Measurements from ENCODE around the gene LDLRAP1.

LDLRAP1 gene

GRCh38 chr1:25566730-25567341 is 23.4 kb downstream of the LDLRAP1 start:
- Histone ChIP-seq H3K4me3 (ENCODE audit: low read length) (no peak overlapping the region), H3K79me2 (ENCODE audit: low read length) (no peaks in the 10 kb centered on the region), H3K27me3 (ENCODE audit: low read depth, low read length) (no peaks in the 10 kb centered on the region), H3K4me1 (ENCODE audit: low read length) (peaks cover 12% of the 10 kb centered on the region), H3K36me3 (replicated peaks; ENCODE audit: low read depth, low read length) (no peaks in the 10 kb centered on the region), H2AFZ (ENCODE audit: low read depth, low read length) (no peak overlapping the region), H4K20me1 (ENCODE audit: insufficient read depth, low read length) (no peaks in the 10 kb centered on the region), H3K9ac (ENCODE audit: low read length) (no peak overlapping the region), H3K9me3 (ENCODE audit: insufficient read depth, low read length) (no peaks in the 10 kb centered on the region), H3K4me2 (ENCODE audit: low read length) (no peak overlapping the region), H3K27ac (ENCODE audit: low read length) (no peak overlapping the region)
- TF ChIP-seq EZH2phosphoT487 (IDR thresholded peaks at IDR 0.05; ENCODE audit: low read depth) = no peak
- peak; percentile 33; the same call in 1 of the 2 replicates for TF ChIP-seq CTCF (IDR thresholded peaks at IDR 0.05; ENCODE audit: low read depth, low read length)

GRCh38 chr1:25567710-25568089 is 24.3 kb downstream of the LDLRAP1 start:
- H3K79me2 ChIP-seq (ENCODE audit: low read length) = no peaks in the 10 kb centered on the region
- no peaks in the 10 kb centered on the region for H3K9me3 ChIP-seq (ENCODE audit: insufficient read depth, low read length)
- no peak overlapping the region for H2AFZ ChIP-seq (ENCODE audit: low read depth, low read length)
- no peak overlapping the region for H3K4me3 ChIP-seq (ENCODE audit: low read length)
- H4K20me1 ChIP-seq (ENCODE audit: insufficient read depth, low read length) = no peaks in the 10 kb centered on the region
- peaks cover 7% of the 10 kb centered on the region for H3K4me1 ChIP-seq (ENCODE audit: low read length)
- H3K36me3 ChIP-seq (replicated peaks; ENCODE audit: low read depth, low read length) = no peaks in the 10 kb centered on the region
- no peaks in the 10 kb centered on the region for H3K27me3 ChIP-seq (ENCODE audit: low read depth, low read length)
- H3K4me2 ChIP-seq (ENCODE audit: low read length) = no peak overlapping the region
- TF ChIP-seq EZH2phosphoT487 (IDR thresholded peaks at IDR 0.05; ENCODE audit: low read depth) (no peak), CTCF (IDR thresholded peaks at IDR 0.05; ENCODE audit: low read depth, low read length) (no peak)
- no peak overlapping the region for H3K9ac ChIP-seq (ENCODE audit: low read length)
- no peak overlapping the region for H3K27ac ChIP-seq (ENCODE audit: low read length)

GRCh38 chr1:25568090-25568833 is 24.9 kb downstream of the LDLRAP1 start:
- H4K20me1 ChIP-seq (ENCODE audit: insufficient read depth, low read length) = no peaks in the 10 kb centered on the region
- H3K4me2 ChIP-seq (ENCODE audit: low read length) = no peak overlapping the region
- no peaks in the 10 kb centered on the region for H3K79me2 ChIP-seq (ENCODE audit: low read length)
- H3K4me3 ChIP-seq (ENCODE audit: low read length) = no peak overlapping the region
- TF ChIP-seq CTCF (IDR thresholded peaks at IDR 0.05; ENCODE audit: low read depth, low read length) (no peak), EZH2phosphoT487 (IDR thresholded peaks at IDR 0.05; ENCODE audit: low read depth) (no peak)
- no peaks in the 10 kb centered on the region for H3K9me3 ChIP-seq (ENCODE audit: insufficient read depth, low read length)
- H3K27ac ChIP-seq (ENCODE audit: low read length) = no peak overlapping the region
- H3K9ac ChIP-seq (ENCODE audit: low read length) = no peak overlapping the region
- H3K36me3 ChIP-seq (replicated peaks; ENCODE audit: low read depth, low read length) = no peaks in the 10 kb centered on the region
- H3K27me3 ChIP-seq (ENCODE audit: low read depth, low read length) = no peaks in the 10 kb centered on the region
- no peak overlapping the region for H2AFZ ChIP-seq (ENCODE audit: low read depth, low read length)
- peaks cover 4% of the 10 kb centered on the region for H3K4me1 ChIP-seq (ENCODE audit: low read length)

- H4K20me1 ChIP-seq (ENCODE audit: insufficient read depth, low read length) = no peaks in the 10 kb centered on the region
- TF ChIP-seq CTCF (IDR thresholded peaks at IDR 0.05; ENCODE audit: low read depth, low read length) = no peak
- TF ChIP-seq EZH2phosphoT487 (IDR thresholded peaks at IDR 0.05; ENCODE audit: low read depth) = no peak
- no peak overlapping the region for H3K4me3 ChIP-seq (ENCODE audit: low read length)
- peaks cover 4% of the 10 kb centered on the region for H3K4me1 ChIP-seq (ENCODE audit: low read length)
- no peaks in the 10 kb centered on the region for H3K36me3 ChIP-seq (replicated peaks; ENCODE audit: low read depth, low read length)
- H3K9me3 ChIP-seq (ENCODE audit: insufficient read depth, low read length) = no peaks in the 10 kb centered on the region
- no peak overlapping the region for H3K9ac ChIP-seq (ENCODE audit: low read length)
- no peak overlapping the region for H3K4me2 ChIP-seq (ENCODE audit: low read length)
- H3K27ac ChIP-seq (ENCODE audit: low read length) = no peak overlapping the region
- no peak overlapping the region for H2AFZ ChIP-seq (ENCODE audit: low read depth, low read length)
- H3K79me2 ChIP-seq (ENCODE audit: low read length) = no peaks in the 10 kb centered on the region
- no peaks in the 10 kb centered on the region for H3K27me3 ChIP-seq (ENCODE audit: low read depth, low read length)
Observed at GRCh38 chr1:25568834-25569596, 25.6 kb downstream of the LDLRAP1 start.

Measured in OCI-LY3 (cell line).